B cell (primary cell): ENCODE results near the gene DUSP15.

ENCODE experiments used
- CTCF ChIP-seq: fragments of 200-600 bp; IDR thresholded peaks from one replicate; pipeline ENCODE4 v1.8.0; 2022; ENCODE audit warnings: antibody characterized with exemption, mild to moderate bottlenecking
- EZH2 ChIP-seq: IDR thresholded peaks from 2 replicates; pipeline ENCODE4 v1.6.1; 2012; ENCODE audit warnings: borderline replicate concordance, low read depth, mild to moderate bottlenecking, moderate library complexity, low read length; ENCODE audit not compliant: insufficient read depth, poor library complexity, severe bottlenecking

- TF ChIP-seq CTCF (no peak), EZH2 (no peak)
These were observed 46.2 kb downstream of the DUSP15 start for GRCh38 chr20:31824125-31824485.
